Measurements from ENCODE around the gene PRSS56.

Gene PRSS56

GRCh38 chr2:232519581-232520438 lies at the start of gene PRSS56:
Gene PRSS56, plus strand, starts transcription at chr2:232520388. Its CDS starts 211 bp downstream, at chr2:232520599.
- in situ Hi-C loops (cut with HindIII; ENCODE audit: low sequenced_read_pairs) = no loop called here

- in situ Hi-C loops (cut with HindIII; ENCODE audit: low sequenced_read_pairs) = no loop called here
These were observed 46.7 kb upstream of the PRSS56 start for GRCh38 chr2:232473467-232473890.

DNA sequence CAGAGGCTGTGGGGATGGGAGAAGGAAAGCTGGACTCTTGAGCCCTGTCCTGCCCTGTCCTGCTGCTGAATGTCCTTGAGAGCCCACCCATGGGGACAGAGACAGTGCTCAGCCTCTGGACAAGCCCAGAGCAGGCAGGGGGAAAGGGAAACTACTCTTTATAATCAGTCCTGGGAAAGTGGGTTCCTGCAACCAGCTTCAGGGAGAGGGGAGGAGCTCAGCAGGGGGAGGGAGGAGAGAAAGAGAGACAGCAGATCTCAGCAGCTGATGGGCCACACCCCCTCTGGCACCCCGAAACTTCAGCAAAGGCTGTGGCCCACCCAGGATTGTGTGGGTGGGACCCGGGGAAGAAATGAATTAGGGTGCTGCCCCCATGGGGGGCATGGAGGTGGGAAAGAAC lies 44.1 kb upstream of the PRSS56 start:
- in situ Hi-C loops (cut with HindIII; ENCODE audit: low sequenced_read_pairs) = no loop called here

DNA sequence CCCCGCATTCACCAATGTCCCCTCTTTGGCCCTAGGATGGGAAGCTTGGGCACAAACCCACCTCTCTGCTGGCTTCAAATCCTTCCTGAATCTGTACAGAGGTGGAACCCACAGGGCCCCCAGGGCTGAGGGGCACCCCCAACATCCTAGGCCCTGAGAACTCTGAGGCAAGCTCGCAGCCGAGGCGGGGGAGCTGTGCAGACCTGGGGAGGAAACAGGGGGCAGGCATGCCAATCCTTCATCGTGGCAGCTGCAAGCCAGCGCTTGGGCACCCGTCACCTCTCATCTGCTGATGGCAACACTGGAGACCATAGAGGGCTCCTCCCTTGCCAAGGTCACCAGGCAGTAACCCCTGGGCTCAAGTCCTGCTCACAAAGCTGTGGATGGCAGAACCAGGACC lies 43.4 kb upstream of the PRSS56 start:
- in situ Hi-C loops (cut with HindIII; ENCODE audit: low sequenced_read_pairs) = no loop called here

DNA sequence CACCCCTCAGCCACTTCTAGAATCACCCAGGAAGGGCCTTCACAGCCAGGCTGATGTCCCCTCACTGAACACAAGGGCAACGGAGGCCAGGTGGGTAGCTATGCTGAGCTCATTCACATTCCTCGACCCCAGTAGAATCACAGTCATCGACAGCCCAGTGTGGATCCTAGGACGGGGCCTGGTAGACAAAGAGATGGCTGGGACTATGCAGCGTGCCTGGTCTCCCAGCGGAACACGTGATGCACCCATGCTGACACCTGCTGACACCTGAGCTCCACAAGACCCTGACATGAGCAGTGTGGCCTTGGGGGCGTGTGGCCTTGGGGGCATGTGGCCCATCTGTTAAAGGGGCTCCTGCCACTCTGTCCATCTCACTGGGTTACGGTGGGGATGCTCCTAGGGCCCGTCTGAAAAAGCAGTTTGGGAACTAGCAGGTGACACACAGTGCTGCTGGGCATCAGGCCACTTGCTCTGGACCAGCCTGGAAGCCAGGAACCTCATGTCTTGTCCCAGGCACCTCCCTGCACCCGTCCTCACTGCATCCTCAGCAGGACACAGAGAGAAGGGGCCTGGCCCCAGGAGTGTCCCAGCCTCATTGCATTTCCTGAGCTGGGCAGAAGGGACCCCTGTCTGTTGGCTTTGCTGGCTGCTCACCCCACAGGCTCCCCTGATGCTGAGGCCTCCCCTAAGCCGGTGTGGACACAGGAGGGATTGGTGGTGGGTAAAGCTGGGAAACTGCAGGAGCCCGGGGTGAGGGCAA lies 42.3 kb upstream of the PRSS56 start:
- in situ Hi-C loops (cut with HindIII; ENCODE audit: low sequenced_read_pairs) = no loop called here

DNA sequence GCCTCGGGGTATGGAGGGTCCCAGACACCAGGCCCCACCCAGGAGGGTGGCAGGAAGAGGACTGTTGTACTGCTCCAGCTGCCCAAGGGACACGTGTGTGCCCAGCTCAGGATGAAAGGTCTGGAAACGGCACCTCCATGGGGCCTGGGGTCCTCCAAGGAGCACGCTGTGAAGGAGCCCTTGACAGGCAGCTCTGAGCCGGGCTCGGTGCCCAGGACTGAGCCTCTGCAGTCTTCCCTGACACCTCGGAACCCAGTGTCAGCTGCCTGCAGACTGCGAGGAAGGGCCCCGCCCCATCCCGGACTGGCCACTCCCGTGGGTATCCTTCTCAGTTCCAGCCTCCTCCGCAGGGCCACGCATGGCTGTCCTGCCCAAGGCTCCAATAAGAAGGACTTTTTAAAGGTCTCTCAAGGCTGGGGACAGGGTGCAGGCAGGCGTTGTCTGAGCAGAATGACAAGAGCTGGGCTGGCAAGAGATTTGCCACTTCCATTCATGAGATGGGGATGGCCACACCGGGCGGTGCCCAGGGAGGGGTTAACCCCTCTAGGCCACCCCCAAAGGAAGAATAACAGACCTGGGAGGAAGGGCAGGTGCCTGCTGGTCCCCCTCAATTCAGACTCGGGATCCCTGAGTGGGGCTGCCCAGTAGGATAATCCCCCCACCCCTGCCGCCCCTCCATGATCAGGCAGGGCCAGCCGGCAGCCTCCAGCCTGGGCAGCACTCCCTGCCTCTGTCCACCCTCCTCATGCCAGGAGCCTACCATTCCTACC lies 41.4 kb upstream of the PRSS56 start:
- in situ Hi-C loops (cut with HindIII; ENCODE audit: low sequenced_read_pairs) = no loop called here

GRCh38 chr2:232479341-232480200 lies 40.6 kb upstream of the PRSS56 start:
- in situ Hi-C loops (cut with HindIII; ENCODE audit: low sequenced_read_pairs) = no loop called here

DNA sequence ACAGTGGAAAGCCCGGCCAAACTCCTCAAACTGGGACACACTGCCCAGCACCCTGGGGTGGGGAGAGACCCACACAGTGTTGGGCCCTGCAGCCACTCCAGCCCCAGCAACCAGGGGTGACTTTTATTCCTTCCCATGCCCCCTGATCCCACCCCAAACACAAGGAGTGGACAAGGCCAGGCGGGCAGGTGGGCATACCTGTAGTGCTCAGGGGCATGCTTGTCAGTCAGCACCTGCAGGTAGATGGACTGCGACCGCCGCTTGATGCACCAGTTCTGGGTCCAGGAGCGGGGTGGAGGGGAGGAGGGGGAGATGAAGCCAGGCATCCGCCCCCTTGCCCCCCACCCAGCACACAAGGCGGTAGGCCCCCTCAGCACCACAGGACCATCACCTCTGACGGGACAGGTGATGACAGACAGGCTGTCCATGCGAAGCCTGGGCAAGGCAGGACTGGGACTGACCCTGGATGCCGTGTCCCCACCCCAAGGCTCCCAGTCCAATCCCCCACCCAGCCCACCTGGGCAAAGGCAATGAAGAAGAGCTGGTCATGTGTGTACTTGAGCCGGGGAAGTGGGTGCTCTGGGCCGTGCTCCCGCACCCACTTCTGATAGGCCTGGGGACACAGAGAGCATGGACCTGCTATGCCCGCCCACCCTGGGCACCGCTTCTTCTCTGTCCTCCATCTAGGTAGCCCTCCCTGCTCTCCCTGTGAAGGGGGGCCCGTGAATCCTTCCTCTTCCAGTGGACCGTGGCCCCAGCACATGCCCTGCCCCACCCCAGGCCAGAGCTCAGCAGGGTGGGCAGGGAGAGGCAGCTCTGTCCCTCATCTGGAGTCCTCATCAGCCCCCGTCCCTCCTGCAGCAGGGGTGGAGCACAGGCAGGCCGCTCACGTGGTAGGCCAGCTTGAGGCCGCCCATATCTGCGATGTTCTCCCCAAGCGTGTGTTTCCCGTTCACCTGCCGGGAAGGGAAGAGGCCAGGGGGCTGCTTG lies 39.7 kb upstream of the PRSS56 start:
- in situ Hi-C loops (cut with HindIII; ENCODE audit: low sequenced_read_pairs) = no loop called here

DNA sequence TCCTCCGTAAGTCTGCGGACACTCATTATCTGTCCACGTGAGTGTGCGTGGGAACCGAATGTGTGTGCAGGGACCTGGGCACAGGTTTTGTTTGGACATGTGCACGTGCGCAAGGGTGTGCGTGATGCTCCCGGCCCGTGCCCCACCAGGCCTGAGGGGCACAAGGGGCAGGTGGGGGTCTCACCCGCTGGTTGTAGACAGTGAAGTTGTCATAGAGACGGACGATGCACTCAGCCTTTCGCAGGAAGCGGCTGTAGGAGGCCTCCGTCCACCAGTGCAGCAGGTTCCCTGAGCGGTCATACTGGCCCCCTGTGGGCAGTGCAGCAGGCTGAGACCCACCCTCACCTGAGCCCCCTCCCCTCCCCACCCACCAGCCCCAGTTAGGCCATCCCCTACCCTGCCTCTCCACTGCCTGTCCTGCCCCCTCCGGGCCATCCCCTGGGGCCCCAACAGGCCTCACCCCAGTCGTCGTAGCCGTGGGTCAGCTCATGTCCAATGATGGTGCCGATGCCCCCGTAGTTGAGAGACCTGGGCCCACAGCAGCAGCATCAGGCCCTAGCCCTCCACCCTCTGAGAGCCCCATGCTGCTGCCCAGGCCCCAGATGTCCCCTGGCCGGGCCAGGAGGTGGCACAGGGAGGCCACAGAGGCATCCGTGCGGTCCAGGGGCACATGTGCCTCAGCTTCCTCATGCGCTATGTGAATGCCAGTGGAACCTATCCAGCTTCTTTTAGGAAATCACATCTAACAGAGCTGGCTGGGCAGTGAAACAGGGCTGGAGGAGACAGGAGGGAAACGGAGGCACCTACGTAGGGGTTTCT lies 38.7 kb upstream of the PRSS56 start:
- in situ Hi-C loops (cut with HindIII; ENCODE audit: low sequenced_read_pairs) = no loop called here

DNA sequence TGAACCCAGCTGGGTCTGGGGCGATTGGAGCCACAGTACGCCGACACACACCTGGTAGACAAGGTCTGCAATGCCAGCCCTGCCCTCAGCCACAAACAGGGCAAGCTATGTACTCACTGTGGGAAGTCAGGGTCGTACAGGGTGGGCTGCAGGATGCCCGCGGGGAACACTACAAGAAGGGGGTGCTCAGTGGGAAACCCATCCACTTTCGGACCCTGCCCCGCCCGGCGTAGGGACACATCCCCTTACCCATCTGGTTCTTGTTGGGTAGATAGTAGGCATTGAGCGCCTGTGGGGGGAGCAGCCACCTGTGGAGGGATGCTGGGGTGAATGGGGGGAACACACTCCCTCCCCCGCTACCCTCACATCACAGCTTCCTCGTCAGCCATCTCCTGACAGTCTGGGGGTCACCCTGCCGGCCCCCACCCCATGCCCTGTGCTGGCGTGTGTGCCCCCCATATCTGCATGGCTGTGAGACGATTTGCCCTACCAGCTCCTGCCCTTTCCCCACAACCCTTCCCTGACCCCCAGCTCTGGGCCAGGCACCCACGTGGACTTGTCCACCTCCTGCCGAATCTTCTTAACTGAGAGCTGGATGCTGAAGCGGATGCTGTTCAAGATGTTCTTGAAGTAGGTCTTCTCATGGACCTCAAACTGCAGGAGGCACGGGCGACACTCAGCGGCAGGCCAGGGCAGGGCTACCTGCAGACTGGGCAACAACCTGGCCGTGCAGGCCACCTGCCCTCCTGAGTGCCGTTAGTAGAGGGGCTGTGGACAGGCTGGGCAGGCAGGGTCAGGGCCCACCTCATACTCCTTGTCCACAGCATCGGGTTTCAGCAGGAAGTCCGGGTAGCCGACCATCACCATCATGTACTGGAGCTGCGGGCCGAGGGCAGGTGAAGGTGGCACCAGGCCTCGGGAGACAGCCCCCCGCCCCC lies 37.6 kb upstream of the PRSS56 start:
- in situ Hi-C loops (cut with HindIII; ENCODE audit: low sequenced_read_pairs) = no loop called here

GRCh38 chr2:232483311-232483922 lies 36.8 kb upstream of the PRSS56 start:
- in situ Hi-C loops (cut with HindIII; ENCODE audit: low sequenced_read_pairs) = no loop called here

GRCh38 chr2:232483923-232484627 lies 36.1 kb upstream of the PRSS56 start:
- in situ Hi-C loops (cut with HindIII; ENCODE audit: low sequenced_read_pairs) = no loop called here

GRCh38 chr2:232484628-232485347 lies 35.4 kb upstream of the PRSS56 start:
- in situ Hi-C loops (cut with HindIII; ENCODE audit: low sequenced_read_pairs) = no loop called here

- in situ Hi-C loops (cut with HindIII; ENCODE audit: low sequenced_read_pairs) = no loop called here
These were observed 34.8 kb upstream of the PRSS56 start for GRCh38 chr2:232485348-232485756.

GRCh38 chr2:232485757-232486557 lies 34.2 kb upstream of the PRSS56 start:
- in situ Hi-C loops (cut with HindIII; ENCODE audit: low sequenced_read_pairs) = no loop called here

Data from endothelial cell of hepatic sinusoid (primary cell).